Activated T-cell treated with anti-CD3 and anti-CD28 coated beads for 1 hour (primary cell): ENCODE measurements around the gene HPS4.
"Not testable (repeated sequence)": the region's sequence is repeated elsewhere in the genome, so short reads cannot be mapped to it uniquely, and the experiment has no call there.

Experiments
- DNase-seq: peaks from one replicate; pipeline ENCODE4 v3.0.0-alpha.2; 2020; ENCODE audit warnings: low read depth

HPS4 gene

DNA sequence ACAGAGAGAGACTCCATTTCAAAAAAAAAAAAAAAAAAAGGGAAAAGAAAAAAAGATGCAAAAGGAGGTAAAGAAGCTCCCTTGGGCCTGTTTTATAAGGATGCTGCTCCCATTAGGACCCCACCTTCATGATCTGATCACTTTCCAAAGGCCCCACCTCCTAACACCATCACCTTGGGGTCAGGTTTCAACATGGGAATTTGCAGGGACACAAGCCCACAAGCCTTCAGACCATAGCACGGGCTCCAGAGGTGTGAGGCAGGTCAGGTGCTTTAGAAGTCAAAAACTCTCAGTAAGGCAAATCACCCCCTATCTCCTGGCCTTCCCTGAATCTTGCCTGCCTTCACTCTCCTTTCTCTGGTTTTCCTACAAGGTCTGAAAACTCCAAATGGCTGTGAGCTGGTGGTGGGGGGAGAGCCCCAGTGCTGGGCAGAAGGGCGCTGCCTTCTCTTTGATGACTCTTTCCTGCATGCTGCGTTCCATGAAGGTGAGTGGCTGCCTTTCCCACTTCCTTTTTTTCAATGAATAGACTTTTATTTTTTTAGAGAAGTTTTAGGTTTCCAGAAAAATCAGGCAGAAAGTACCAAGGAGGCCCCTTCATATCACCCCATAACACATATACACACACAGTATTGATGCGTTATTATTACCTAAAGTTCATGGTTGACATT lies 41.4 kb downstream of the HPS4 start:
- DNase-seq, result no peak

GRCh38 chr22:26439559-26439958 lies 44.0 kb downstream of the HPS4 start:
- no peak for DNase-seq

DNA sequence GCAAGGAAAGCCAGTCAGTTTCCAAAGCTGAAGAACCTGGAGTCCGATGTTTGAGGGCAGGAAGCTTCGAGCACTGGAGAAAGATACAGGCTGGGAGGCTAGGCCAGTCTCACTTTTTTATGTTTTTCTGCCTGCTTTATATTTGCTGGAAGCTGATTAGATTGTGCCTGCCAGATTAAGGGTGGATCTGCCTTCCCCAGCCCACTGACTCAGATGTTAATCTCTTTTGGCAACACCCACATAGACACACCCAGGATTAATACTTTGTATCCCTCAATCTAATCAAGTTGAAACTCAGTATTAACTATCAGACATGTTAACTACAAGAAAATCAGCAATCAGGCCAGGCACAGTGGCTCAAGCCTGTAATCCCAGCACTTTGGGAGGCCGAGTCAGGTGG lies 44.8 kb downstream of the HPS4 start:
- DNase-seq, result not testable (repeated sequence)

DNA sequence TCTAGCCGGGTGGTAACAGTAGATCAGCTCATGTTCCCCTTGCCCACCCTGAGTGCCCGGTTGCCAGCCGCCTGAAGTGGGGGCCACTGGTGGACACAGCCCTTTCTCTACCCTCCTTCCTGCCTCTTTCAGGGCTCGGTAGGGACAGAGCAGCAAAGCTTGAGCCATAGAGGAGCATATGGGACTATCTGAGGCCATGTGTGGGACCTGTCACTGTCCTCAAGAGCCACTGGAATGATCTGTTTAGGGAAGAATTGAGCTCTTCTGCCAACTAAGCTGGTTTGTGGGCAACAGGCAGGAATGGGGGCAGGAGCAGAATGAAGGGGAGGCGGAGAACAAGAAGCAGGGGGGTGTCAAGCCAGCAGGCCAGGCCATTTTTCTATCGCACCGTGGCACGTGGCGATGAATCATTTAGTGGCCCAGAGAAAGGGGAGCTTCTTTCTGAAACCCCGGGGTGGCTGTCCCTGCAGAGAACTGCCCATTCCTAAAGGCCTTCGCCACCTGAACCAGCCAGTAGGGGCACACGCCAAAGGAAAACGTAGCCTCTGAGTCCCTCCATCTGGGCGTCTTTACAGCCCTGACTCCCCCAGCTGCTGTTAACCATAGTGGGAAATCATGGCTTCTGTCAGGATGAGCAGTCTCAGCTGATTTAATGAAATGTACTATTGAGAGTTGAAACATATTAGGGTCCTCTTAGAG lies 45.7 kb downstream of the HPS4 start:
- DNase-seq, result no peak

- no peak for DNase-seq
Observed at GRCh38 chr22:26436903-26437515, 46.6 kb downstream of the HPS4 start.

DNA sequence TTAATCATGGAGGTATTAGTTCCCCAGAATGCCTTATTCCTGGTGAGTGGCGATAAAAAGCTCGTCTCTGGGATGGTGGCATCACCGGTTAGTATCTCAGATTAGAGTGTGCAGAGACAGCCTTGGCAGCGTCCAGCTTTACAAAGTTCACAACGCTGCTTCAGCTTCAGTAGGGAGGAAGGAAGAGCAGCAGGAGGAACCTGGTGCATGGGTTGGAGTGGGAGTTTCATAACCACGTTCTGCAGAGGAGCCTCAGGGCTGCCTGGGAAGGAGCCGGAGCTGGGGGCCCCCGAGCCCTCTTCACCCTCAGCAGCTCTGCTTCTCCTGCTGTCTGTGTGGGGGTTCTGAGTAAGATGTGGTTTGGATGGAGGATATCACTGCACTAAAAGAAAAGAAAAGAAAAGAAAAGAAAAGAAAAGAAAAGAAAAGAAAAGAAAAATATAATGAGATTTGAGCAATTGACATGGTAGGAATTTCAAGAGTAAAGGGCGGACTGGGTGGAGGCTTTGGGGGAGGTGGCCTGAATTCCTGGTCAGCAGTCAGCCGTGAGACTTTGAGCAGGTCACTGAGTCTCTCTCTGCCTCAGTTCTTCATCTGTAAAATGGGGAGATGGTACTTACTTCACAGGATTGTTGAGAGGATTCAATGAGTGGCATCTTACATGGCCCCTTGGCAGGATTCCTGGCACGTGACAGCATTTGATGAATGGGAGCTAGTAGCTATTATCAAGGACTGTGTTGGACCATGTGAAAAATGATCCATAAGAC lies 48.1 kb downstream of the HPS4 start:
- no peak for DNase-seq

GRCh38 chr22:26433805-26434204 lies 49.8 kb downstream of the HPS4 start:
- no peak for DNase-seq

DNA sequence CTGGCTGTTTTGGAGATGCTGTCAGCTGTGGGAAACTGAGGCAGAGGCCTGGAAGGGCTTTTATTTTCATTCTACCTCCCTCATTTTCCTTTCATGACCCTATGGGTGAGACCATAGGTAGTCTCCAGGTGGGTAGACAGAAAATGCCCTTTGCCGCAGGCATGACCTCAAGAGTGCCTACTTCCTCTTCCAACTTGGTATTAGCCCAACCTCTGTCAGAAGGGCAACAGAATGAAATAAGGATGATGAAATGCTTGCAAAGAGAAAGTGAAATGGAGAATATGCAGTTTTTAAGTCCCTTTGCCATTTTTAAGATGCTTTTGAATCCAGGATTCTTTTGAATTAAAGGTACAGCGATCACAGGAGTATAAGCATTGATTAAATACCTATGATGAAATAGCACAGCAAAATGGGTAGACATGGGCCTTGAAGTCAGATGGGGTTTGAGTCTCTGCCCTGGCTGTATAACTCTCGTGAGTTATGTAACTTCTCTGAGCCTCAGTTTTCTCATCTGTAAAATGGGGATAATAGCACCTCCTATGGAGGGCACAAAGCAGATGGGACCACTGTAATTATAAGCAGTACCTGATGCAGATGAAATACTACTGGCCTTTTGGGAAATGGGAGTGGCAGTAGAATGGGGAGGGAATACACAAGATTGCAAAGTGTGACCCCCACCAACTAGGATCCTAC lies 50.8 kb downstream of the HPS4 start:
- DNase-seq, result no peak

DNA sequence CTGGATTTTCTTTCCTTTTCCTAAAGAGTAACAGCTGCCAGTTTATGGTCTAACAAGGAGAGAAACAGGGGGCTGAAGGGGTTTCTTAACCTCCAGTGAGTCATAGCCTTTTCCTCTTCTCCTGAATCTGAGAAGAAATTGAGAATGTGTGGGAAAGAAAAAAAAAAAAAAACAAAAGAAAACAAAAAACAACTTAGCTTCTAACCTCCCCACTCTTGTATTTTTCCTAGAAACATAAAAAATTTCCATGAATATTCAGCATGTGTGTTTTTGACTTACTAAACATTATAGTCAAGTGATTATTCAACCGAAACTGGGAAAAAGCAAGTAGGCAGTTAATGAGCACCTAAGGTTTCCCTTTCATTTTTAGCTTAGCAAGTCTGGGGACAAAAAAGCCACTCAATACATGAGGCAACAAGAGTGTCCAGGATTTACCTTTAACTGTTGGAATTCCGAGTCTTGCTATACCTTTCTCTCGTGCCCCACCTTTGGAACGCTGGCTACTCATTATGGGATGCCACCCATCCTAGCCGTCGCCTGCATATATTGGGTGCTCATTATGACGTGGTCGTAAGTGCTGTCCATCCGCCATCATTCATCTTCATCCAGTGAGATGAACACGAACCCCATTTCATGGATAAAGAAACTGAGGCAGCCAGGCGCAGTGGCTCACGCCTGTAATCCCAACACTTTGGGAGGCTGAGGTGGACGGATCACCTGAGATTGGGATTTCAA lies 52.2 kb downstream of the HPS4 start:
- DNase-seq, result no peak

DNA sequence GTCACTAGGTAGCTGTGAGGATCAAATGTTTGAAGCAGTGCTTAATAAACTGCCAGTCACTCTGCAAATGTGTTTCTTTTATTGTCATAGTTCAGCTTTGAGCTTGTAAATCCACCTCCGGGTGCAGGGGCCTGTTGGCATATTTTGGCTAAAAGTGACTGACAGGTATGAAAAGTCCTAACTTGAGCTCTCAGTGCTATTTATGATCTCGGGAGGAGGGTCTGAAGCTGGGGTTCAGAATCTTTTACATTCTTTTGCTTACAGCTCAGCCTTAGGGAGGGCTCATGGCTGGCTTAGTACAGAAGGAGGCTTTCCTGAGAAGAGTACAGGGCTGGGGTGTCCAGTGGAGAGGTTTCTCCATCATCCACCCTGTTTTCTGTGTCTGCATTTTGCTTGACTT lies 53.0 kb downstream of the HPS4 start:
- DNase-seq, result no peak

DNA sequence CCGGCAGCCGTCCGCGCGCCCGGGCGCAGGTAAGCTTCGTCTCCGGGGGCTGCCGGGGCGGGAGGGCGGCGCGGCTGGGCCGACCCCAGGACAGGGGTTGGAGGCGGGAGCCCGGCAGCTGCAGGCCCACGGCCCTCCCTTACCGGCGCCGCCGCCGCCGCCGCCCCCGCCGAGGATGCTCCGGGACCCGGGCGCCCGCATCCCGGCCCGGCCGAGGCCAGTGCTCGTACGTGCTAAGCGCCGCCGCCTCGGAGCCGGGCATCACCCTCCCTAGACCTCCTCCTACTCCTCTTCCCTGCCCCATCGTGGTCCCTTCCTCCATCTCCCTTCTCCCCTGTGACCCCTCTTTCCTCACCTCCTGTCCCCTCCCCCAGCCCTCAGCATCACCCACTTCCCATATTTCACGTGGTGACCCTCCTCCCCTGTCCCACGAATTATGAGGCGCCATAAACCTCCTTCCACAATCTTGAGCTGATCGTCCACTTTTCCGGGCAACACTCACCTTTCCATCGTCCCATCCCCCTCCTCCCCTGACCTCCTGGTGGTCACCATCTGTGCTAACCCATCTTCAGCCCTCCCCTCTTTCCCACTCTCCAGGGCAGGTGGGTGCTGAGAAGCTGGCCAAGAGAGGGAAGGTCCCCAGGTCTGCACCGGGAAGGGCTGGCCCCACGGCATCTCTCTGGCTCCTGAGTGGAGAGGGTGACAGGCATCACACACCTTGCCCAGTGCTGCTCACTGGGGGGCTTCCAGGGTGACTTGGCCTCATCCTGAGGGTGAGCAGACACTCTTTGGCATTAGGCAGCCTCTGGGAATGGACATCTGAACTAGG lies 53.9 kb downstream of the HPS4 start:
- DNase-seq, result no peak

DNA sequence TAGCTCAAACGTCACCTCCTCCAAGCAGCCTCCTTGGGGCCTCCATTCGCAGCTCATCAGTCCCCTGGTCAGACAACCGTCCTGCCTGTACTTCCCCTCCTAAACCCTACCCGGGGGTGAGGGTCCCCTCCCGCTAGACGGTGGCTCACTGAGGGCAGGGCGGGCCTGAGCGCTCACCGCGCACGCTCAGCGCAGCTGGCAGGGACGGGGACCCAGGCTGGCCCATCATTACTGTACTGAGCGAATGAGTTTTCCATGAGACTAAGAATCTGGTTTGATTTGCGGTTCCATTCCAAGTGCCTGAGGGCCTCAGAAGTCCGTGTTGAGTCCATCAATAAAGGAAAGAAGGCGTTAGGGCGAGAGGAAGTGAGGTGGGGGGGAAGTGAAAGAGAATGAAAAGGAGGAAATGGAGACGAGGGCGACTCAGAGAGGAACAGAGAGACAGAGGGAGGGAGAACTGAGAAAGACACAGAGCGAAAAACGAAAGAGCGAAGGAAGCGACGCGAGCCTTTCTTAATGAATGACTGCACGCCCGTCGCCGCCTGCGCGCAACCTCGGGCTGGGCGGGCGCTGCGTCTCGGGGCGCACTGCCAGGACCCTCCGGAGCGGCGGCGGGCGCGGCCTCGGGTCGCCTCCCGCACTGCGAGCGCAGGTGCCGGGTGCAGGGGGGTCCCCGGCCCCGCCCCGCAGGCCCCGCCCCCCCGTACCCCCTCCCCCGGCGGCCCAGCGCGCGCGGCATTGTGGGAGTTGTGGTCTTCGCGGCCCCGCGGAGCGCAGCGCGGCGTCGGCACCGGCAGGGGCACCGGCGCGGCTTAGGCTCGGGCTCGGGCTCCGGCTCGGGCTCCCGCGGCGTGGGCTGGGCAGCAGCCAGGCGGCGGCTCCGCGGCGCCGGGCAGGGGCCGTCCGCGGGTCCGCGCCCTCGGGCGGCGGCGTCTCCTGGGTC lies 54.8 kb downstream of the HPS4 start, which contains the start of gene ASPHD2:
Gene ASPHD2, plus strand, starts transcription at position 746 of the 943 bp plus-strand sequence. CDS start 4,356 bp downstream, outside the sequence.
- peak; percentile 74 for DNase-seq

DNA sequence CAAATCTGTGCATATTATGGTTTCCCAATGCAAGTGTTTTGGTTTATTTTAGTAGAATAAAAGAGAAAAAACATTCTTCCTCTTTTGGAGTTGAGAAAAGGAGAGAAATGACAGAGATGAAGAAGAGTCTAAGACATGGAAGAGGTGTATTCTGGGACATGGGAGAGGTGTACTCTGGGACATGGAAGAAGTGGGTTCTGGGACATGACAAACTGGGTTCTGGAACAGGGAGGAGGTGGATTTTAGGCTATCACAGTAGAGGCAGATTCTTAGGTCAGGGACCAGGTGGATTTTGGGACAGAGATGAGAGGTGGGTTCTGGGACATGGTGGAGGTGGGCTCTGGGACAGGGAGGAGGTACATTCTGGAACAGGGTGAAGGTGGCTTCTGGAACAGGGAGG lies 56.7 kb downstream of the HPS4 start:
- DNase-seq, result no peak

DNA sequence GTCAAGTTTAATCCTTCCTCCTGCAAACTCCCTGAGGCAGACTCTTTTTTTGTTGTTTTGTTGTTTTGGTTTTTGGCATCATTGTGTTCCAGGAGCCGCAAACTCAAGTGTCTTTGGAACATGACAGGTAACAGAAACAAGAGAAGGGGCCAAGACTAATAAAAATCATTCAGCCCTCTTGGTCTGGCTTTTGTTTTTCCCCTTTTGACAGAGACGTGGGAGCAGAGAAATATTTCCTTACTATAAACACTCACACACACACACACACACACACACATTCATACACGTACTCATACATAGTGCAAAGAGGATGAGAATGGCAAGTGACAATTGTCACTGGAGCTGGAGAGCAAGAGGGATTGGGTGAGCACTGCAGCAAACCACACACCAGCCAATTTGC lies 65.0 kb downstream of the HPS4 start:
- DNase-seq, result no peak

GRCh38 chr22:26417406-26417805 lies 66.2 kb downstream of the HPS4 start:
- DNase-seq, result no peak

GRCh38 chr22:26416670-26417276 lies 66.8 kb downstream of the HPS4 start:
- DNase-seq, result no peak

DNA sequence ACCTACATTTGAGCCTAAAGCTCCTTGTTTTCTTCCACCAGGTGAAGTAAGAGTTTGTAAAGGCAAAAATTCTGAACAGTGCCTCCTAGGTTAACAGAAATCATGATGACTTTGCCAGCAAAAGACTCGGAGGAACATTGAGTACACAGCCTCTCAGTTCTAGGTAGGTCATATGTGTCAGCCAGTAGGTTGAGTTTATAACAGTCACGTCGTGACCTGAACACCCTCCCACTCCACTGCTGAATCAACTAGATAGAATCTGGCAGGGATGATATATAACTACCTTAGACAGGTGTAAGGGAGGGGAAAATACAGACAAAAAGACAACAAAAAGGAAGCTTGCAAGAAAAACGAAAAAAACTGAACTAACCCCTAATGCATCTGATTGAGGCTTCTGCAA lies 67.3 kb downstream of the HPS4 start:
- no peak for DNase-seq

DNA sequence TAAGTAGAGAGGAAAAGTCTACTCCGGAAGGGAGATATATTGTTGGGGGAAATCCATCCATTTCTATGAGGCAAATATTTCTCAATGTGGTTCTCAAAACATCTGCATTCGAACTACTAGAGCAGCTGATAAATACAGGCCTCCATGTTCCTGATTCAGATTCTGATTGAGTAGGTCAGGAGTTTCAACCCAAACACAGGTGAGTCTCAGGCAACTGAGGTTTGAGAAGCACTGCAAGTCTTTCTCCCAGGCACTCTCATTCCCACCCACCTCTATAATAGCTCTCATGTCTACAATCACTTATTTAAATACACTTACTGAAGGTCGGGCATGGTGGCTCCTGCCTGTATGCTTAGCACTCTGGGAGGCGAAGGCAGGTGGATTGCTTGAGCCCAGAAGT lies 69.2 kb downstream of the HPS4 start:
- DNase-seq, result no peak

GRCh38 chr22:26410386-26410785 lies 73.2 kb downstream of the HPS4 start:
- no peak for DNase-seq
